ENCODE results near the gene HBD.
"Not testable (repeated sequence)": the region's sequence is repeated elsewhere in the genome, so short reads cannot be mapped to it uniquely, and the experiment has no call there.

The HBD gene

DNA sequence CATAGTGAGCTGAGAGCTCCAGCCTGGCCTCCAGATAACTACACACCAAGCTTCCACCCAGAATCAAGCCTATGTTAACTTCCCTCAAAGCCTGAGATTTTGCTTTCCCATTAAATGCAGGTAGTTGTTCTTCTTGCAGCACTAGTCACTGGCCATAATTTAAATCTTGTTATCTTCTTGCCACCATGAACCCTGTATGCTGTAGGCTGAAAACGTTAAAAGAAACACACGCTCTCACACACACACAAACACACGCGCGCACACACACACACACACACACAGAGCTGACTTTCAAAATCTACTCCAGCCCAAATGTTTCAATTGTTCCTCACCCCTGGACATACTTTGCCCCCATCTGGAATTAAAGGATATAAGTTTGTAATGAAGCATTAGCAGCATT, 19.2 kb upstream of the HBD start:
- not testable (repeated sequence) for DNase-seq (ENCODE audit: low read depth in 2 of 2)

DNA sequence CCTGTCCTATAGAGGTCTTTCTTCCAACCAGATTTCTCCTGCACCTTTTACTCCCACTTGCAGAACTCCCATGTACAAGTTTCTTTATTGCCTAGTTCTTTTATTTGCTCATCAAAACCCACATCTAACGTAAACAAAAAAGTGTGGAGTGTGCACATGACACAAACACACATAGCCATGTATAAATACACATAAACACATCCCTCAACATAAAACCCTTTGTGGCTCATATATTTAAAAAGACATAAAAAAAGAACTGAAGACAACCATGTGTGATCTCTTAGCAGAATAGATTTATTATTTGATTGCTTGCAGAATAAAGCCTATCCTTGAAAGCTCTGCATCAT, 18.6 kb upstream of the HBD start:
- no peak for DNase-seq (ENCODE audit: low read depth in 2 of 2)

DNA sequence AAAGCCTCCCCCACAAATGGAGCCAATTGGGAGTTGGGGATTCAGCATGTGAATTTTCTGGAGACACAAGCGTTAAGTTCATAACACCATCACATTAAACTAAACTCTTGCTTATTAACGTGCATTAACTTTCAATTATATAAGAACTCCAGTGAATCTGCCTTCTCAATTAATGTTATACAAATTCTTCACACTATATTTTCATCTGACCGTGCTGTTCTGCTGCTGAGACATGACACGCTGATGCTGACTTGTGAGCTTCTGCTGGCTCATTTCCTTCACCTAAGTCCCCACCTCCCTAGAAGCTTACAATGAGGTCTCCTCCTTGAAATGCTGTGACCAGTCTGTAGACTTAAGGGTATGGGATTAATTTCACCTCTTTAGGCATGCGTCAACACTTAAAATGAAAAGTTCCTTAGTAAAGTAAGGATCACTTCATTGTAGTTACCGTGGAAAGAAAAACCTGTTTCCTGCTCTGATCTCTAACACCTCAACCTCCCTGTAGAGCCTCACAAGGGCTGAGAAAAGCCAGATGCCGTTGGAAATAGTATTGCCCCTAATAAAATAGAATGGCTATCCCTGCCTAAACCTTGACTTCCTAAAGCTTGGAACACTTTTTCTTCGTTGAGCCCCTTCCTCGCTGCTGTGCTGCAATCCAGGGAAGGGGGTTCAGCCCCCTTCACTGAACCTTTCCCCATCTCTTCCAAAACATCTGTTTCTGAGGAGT, 18.1 kb upstream of the HBD start:
- DNase-seq (ENCODE audit: low read depth in 2 of 2): no peak

DNA sequence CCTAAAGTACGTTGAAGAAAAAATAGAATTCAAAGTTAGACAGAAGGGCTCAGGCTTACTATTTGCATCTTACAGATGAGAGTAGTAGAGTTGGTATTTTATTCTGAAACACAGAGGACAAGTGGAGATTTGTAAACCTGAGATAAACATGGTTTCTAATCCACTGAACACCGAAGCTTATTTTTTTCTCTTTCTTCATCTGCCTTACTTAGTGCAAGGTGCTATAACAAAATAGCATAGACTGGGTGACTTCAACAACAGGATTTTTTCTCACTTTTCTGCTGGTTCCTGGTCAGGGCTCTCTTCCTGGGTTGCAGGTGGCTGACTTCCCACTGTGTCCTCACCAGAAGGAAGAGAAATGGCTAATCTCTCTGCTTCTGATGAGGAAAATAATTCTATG, 17.5 kb upstream of the HBD start:
- no peak for DNase-seq (ENCODE audit: low read depth in 2 of 2)

DNA sequence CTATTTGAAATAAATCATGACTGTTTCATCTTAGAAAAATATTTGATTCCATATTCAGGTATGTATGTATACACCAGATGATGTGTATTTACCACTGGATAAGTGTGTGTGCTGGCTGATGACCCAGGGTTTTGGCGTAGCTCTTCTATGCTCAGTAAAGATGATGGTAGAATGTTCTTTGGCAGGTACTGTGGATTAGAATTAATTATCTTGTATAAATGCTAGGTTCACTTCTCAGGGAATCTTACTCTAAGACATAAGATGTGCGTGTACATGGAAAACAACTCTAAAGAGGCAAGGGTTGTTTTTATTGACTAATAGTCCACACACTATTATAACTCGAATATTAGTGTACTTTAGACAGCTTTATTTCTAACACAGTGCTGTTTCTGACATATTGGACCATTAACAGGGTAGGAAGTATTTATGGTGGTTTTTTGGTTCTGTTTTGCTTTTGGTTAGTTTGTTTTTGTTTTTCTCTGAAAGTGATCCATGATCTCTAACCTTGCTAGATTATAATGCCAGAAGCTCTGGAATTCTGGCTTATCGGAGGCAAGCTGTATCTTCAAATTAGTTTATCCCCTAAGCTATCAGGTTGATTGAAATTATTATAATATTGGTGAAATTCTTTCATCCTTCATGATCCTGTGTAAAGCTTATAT, 16.4 kb upstream of the HBD start:
- DNase-seq (ENCODE audit: low read depth in 2 of 2): no peak

DNA sequence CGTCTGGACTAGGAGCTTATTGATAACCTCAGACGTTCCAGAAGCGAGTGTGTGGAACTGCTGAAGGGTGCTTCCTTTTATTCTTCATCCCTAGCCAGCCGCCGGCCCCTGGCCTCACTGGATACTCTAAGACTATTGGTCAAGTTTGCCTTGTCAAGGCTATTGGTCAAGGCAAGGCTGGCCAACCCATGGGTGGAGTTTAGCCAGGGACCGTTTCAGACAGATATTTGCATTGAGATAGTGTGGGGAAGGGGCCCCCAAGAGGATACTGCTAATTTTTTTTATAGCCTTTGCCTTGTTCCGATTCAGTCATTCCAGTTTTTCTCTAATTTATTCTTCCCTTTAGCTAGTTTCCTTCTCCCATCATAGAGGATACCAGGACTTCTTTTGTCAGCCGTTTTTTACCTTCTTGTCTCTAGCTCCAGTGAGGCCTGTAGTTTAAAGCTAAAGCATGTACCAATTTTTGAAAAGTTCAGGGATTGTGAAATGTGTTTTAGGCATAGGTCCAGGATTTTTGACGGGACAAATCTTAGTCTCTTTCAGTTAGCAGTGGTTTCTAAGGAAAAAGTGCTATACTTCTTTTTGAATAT, 15.6 kb upstream of the HBD start, which contains the start of gene HBG1:
TSS of gene HBG1 (minus strand) at position 51 of the 590 bp plus-strand sequence. CDS start 53 bp downstream, outside the sequence.
- not testable (repeated sequence) for DNase-seq (ENCODE audit: low read depth in 2 of 2)

DNA sequence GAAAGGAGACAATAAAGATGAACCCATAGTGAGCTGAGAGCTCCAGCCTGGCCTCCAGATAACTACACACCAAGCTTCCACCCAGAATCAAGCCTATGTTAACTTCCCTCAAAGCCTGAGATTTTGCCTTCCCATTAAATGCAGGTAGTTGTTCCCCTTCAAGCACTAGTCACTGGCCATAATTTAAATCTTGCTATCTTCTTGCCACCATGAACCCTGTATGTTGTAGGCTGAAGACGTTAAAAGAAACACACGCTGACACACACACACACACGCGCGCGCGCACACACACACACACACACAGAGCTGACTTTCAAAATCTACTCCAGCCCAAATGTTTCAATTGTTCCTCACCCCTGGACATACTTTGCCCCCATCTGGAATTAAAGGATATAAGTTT, 14.2 kb upstream of the HBD start:
- not testable (repeated sequence) for DNase-seq (ENCODE audit: low read depth in 2 of 2)

DNA sequence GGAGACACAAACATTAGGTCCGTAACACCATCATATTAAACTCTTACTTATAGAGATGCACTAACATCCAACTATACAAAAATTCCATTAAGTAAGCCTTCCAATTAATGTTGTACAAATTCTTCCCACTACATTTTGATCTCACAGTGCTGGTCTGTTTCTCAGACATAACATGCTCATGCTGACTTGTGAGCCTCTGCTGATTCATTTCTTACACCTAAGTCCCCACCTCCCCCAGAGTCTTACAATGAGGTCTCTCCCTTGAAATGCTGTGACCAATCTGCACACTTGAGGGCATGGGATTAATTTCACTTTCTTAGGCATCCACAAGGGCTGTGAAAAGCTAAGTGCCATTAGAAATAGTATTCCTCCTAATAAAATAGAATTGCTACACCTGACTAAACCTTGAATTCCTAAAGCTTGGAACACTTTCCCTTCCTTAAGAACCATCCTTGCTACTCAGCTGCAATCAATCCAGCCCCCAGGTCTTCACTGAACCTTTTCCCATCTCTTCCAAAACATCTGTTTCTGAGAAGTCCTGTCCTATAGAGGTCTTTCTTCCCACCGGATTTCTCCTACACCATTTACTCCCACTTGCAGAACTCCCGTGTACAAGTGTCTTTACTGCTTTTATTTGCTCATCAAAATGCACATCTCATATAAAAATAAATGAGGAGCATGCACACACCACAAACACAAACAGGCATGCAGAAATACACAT, 13.3 kb upstream of the HBD start:
- DNase-seq (ENCODE audit: low read depth in 2 of 2): no peak

DNA sequence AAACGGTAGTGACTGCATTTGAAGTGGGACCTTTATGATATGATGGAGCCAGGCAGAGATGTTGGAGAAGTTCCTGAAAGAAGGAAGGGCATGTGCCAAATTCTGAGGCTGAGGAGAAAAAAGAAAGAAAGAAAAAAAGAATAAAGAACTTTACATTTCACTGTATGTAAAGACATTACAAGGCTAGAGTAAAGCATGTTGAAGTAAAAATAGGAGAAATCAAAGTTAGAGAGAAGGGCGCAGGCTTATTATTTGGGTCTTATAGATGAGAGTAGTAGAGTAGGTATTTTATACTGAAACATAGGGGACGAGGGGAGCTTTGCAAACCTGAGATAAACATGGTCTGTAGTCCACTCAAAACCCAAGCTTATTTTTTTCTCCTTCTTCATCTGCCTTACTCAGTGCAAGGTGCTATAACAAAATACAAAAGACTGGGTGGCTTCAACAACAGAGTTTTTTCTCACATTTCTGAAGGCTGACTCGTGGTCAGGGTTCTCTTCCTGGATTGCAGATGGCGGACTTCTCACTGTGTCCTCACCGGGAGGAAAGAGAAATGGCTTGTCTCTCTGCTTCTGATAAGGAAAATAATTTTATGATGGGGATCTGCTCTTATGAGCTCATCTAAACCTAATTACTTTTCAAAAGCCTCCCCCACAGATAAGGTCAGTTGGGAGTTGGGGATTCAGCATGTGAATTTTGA, 12.6 kb upstream of the HBD start:
- no peak for DNase-seq (ENCODE audit: low read depth in 2 of 2)

DNA sequence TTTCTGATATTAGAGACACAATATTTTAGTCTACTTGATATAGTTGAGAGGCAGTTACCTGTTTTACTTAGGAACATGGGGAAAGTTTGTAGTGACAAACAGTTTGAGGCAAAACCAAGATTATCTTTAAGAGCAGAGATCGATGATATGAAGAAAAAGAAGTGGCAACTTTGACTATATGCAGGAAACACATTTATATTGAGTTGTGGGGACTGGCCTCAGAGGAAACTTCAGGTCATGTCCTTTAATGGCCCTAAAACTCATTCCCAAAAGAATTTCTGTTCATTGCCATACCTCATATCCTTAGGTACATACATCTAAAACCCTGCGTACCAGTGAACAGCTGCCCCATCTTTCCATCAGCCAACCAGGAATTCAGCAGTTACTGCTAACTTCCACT, 10.9 kb upstream of the HBD start:
- no peak for DNase-seq (ENCODE audit: low read depth in 2 of 2)

DNA sequence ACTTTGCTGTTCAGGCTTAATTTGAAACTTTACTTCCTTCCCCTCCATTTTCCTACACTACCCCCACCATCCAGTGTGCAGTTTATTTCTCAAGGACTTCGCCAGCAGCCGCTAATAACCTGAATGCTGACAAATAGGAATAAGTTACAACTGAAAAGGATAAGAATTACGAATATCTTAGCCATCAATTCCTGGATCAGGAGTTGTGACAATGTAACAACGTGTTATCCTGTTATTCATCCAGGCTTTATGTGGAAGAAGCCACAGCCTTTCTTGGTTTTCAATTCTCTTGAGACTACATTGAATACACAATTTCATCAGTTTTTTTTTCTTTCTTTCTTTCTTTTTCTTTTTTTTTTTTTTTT, 9.5 kb upstream of the HBD start:
- DNase-seq (ENCODE audit: low read depth in 2 of 2): no peak

DNA sequence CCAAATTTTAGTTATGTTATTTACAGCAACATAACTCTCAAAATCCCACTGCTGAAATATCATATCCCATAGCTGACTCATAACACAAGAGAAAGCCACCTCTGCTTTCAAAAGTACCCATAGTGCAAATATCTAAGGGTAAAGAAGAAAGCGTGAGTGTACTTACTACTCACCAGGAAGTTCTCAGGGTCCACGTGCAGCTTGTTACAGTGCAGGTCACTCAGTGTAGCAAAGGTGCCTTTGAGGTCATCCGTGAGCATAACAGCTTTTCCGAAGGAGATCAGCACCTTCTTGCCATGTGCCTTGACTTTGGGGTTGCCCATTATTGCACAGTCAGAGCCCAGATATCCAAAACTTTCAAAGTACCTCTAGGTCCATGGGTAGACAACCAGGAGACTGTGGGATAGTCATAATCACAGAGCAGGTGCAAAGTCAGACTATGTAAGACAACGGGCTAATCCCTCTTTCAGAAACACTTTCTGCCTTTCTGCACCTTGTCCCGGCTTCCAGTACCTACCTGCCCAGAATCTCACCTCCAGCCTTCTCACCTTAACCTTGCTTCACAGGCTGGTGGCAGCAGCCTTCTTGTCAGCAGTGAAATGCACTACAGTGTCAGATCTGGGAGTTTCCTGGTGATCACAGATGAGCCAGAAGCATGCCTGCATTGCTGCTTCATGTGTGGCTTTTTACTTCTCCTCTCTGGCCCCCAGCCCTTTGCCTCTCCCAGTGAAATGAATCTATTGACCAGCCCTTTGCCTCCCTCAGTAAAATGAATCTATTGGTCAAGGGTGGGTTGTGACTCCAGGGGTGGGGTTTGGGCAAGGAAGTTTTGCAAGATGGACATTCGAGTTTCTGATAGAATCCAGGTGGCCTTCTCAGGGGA, 8.9 kb upstream of the HBD start:
- no peak for DNase-seq (ENCODE audit: low read depth in 2 of 2)

DNA sequence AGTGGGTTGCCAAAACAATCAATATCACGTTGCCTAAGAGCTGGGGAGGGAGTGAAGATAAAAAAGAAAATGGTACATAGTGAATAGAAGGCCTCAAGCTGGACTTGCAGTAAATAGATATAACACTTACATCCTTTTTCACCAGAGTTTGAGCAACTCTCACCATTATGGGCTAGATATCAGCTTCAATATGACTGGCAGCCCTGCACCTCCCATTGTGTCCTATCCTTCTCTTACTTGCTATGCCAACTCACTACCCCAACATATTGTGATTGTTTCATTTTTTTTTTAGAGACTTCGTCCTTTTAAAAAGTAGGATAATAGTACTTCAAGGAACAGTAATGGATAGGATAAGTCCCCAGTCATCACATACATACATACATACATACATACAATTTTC, 7.9 kb upstream of the HBD start:
- no peak for DNase-seq (ENCODE audit: low read depth in 2 of 2)

DNA sequence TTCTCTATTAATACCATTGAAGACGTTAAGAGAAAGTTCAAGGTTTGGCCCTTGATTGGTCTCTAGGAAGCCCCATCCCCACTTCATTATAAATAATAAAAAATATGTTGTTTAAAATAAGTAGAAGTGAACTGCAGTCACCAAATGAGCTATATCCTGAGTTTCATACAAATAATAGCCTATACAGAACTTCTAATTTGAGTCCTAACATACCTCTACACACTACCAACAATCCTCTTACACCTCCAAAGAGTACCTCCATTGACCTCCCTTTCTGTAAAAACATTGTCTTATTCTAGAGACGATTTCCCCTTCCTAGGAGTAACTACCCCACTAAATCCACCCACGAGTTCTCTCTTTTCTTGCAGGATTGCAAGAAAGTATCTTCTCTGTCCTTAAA, 7.2 kb upstream of the HBD start:
- DNase-seq (ENCODE audit: low read depth in 2 of 2): no peak

DNA sequence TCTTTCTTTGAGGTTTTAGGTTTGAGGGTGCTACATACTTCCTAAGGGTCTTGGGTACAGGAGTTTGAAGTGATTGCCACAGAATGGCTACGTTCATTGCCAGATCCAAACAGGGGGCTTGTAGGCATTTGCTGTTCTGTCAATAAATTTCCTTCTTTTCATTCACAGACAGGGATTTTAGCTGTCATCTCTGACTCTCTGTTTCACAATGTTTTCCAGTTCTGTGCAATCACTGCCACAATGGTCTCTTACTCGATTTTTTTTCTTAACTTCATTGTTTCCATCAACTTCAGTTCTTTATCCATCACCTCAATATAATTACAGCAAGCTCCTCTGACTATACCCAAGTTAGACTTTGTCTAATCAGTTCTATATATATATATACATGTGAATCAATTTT, 6.2 kb upstream of the HBD start:
- DNase-seq (ENCODE audit: low read depth in 2 of 2): no peak

DNA sequence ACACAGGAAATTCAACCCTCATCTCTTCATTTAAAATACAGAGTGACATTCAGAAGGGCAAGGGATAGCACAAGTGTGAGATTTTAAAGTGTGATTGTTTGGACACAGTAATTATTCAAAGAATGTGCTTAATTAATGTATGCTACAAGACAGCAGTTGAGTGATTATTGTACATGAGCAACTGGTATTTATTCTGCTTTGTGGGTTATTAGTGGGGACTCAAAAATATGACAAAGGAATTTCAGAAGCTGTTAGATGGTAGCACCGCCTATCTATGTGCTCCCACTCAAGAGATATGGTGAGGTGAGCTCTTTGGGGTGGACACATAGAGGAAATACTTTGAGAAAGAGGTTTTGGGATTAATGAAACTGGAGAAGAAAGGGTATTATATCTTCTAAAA, 5.8 kb upstream of the HBD start:
- no peak for DNase-seq (ENCODE audit: low read depth in 2 of 2)

DNA sequence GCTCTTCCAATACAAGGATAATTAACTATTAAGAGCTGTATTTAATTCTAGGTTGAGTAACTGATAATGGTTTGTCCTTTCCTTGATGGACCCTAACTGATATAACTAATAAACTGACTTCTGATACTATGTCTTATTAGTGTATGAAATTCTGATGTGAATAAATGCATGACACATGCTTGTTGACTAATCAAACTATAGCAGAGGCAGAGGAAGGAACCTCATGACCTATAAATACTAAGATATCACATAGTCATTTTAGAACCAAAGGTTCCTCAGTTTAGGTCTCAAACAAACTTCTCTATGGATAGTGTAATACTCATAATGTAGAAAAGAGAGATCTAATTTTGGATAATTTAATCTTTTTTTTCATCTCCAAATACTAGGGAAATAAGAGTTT, 4.8 kb upstream of the HBD start:
- DNase-seq (ENCODE audit: low read depth in 2 of 2): no peak

DNA sequence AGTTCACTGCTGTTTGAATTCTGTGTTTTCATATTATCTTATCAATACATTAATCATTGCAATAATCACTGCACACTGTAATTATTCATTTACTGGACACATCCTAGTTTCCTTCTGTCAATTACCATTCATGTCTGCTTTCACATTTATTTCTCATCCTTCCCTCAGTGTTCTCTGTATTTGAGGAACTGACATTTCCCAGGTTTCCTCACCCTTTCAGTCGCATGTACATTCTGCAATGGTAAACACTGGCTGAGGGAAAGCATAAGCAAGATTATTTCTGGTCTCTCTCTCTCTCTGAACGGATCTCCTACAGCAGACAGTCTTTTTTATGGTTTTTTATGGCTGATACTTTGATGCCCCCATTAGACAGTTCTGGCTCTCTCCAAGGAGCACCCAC, 4.2 kb upstream of the HBD start:
- no peak for DNase-seq (ENCODE audit: low read depth in 2 of 2)

DNA sequence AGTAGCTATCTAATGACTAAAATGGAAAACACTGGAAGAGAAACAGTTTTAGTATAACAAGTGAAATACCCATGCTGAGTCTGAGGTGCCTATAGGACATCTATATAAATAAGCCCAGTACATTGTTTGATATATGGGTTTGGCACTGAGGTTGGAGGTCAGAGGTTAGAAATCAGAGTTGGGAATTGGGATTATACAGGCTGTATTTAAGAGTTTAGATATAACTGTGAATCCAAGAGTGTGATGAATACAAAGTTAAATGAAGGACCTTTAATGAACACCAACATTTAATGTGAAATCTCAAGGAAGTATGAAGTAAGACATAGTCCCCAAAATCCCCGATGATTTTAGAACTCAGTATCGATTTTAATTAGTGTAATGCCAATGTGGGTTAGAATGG, 3.1 kb upstream of the HBD start:
- DNase-seq (ENCODE audit: low read depth in 2 of 2): no peak

DNA sequence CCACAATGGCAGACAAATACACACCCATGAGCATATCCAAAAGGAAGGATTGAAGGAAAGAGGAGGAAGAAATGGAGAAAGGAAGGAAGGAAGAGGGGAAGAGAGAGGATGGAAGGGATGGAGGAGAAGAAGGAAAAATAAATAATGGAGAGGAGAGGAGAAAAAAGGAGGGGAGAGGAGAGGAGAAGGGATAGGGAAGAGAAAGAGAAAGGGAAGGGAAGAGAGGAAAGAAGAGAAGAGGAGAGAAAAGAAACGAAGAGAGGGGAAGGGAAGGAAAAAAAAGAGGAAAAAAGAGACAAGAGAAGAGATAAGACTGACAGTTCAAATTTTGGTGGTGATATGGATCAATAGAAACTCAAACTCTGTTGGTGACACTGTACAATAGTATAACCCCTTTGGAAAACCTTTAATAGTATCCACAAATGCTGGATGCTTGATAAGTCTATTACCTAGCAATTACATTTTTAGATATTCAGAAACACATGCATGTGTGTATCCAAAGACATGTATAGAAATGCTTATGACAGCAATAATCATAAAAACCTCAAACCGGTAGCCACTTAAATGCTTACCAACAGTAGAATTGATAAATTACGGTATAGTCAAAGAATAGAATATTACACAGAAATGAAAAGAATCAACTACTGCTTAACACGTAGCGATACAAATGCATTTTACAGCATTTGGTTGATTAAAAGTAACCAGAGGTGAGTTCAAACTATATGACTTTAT, 1.2 kb upstream of the HBD start:
- DNase-seq (ENCODE audit: low read depth in 2 of 2): no peak

DNA sequence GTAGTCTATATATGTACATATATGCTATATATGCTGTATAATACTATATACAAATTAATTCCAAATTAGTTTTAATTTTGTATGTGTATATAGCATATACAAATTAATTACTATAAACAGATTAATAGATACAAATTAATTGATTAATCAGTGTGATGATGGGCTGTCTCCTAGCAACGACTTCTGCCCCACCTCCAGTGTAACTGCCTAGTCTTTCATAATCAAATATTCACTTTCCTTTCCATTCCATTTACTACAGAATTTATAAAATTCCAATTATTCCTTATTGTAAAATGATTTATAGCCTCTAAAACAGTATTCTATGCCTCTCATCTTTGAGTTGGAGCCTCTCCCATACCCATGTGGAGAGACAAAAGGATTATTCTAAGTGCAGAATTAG, 976 bp downstream of the HBD start:
- no peak for DNase-seq (ENCODE audit: low read depth in 2 of 2)
